Suprapubic skin (tissue), 4 donors: ENCODE data around the gene TMEM131. TPM values are rescaled to one million over a fixed set of nuclear protein-coding genes. Genes with fewer than 3 reads are reported as not detected.

Experiments
- DNase-seq, 2 donors: peaks; one replicate each; pipeline ENCODE4 v3.0.0-alpha.2; 2019; ENCODE audit warnings: low spot score in 2 of 2
- H3K27ac ChIP-seq: fragments of 200-600 bp; sonication (generic); one replicate; pipeline ENCODE4 v1.5.1; 2019
- H3K27me3 ChIP-seq: fragments of 200-600 bp; sonication (generic); one replicate; pipeline ENCODE4 v1.5.1; 2019
- H3K36me3 ChIP-seq: fragments of 200-600 bp; sonication (generic); one replicate; pipeline ENCODE4 v1.5.1; 2019
- H3K4me1 ChIP-seq: fragments of 200-600 bp; sonication (generic); one replicate; pipeline ENCODE4 v1.5.1; 2019
- H3K4me3 ChIP-seq: fragments of 200-600 bp; sonication (generic); one replicate; pipeline ENCODE4 v1.5.1; 2019; ENCODE audit warnings: mild to moderate bottlenecking
- H3K9me3 ChIP-seq: fragments of 200-600 bp; sonication (generic); one replicate; pipeline ENCODE4 v1.5.1; 2019
- CTCF ChIP-seq, 2 donors: fragments of 200-600 bp in 1 of 2; fragments of 450-650 bp in 1 of 2; sonication (generic) in 1 of 2; IDR thresholded peaks; one replicate each; pipeline ENCODE4 v1.5.1; 2016 to 2019; ENCODE audit warnings: antibody characterized with exemption in 2 of 2, mild to moderate bottlenecking in 1 of 2, moderate library complexity in 1 of 2
- EP300 ChIP-seq: sonication (generic); formaldehyde crosslinking; IDR thresholded peaks from one replicate; pipeline ENCODE4 v1.6.1; 2017; ENCODE audit warnings: antibody characterized with exemption
- POLR2A ChIP-seq, 2 donors: fragments of 450-650 bp; IDR thresholded peaks; one replicate each; pipeline ENCODE4 v1.6.1; 2017; ENCODE audit warnings: antibody characterized with exemption in 2 of 2, mild to moderate bottlenecking in 2 of 2, moderate library complexity in 2 of 2
- POLR2AphosphoS5 ChIP-seq, 3 donors: sonication (generic); formaldehyde crosslinking; IDR thresholded peaks; one replicate each; pipeline ENCODE4 v1.6.1; 2017; ENCODE audit warnings: antibody characterized with exemption in 3 of 3
- WGBS: methylation state at CpG from one replicate; pipeline ENCODE4 v1.1.5; 2018; 5-methylcytosine and 5-hydroxymethylcytosine counted together
- total RNA-seq, 4 donors: library from RNA; depleted of rRNA; stranded (reverse); fragments of >200 nt; gene quantifications; one replicate each; pipeline ENCODE4 v1.1.0, GENCODE V29; 2016

The TMEM131 gene
- total RNA-seq, 4 donors from 2014 or later = 39.7 to 117 (median 42.5) TPM

DNA sequence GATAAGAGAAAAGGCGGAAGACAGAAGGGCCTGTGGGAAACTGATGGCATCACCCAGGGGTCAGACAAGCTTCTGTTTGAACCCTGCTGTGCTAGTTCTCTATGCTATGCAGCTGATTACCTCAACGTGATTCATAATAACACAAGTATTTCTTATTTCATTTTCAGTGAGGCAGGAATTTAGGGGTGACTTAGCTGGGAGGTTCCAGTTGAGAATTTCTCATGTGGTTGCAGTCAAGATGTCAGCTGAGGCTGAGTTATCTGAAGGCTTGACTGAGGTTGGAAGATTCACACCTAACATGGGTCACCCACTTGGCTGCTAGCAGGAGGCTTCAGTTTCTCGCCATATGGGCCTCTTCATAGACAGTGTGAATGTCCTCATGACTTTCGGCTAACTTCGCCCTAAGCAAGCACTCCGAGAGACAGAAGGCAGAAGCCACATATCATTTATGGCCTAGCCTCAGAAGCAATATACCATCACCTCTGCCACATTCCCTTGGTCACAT is 34.0 kb upstream of the TMEM131 start:
- no peak for DNase-seq
- no peak overlapping the region for H3K4me3 ChIP-seq
- no peak overlapping the region for H3K27ac ChIP-seq
- no peak for TF ChIP-seq EP300
- no peaks in the 10 kb centered on the region for H3K27me3 ChIP-seq
- H3K36me3 ChIP-seq = no peaks in the 10 kb centered on the region
- H3K9me3 ChIP-seq = no peaks in the 10 kb centered on the region
- H3K4me1 ChIP-seq = no peaks in the 10 kb centered on the region
- WGBS = 93% methylated on average over 6 of the region's 6 CpGs

- TF ChIP-seq POLR2AphosphoS5 (IDR thresholded peaks at IDR 0.05) (no peak), POLR2A (IDR thresholded peaks at IDR 0.05) (no peak), EP300 (no peak), CTCF (IDR thresholded peaks at IDR 0.05) (no peak)
- Histone ChIP-seq H3K27ac (no peak overlapping the region), H3K4me3 (no peak overlapping the region), H3K27me3 (no peaks in the 10 kb centered on the region), H3K9me3 (no peaks in the 10 kb centered on the region), H3K4me1 (no peaks in the 10 kb centered on the region), H3K36me3 (no peaks in the 10 kb centered on the region)
- 95% methylated on average over 12 of the region's 12 CpGs for WGBS
- DNase-seq = no peak
Measured at GRCh38 chr2:98028931-98029717, 33.4 kb upstream of the TMEM131 start.

DNA sequence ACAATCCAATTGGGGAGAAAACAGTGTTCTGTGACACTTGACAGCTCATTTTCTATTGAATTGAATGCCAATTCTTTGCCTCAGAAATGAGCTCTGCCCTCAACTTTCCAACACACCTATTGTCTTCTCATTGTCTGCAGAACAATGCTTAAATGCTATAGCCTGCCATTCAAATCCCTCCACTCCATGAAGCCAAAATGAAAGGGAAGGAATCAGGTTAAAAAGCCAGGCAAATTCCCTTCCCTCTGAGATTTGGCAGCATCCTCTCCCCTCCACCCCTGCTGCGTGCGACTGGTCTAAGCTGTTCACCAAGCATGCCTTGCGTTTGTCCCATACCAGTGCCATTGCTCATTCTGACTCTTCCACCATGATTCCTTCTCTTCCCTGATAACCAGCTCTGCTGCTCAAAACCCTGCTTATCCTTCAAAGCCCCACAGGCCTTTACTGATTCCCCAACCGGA is 32.4 kb upstream of the TMEM131 start:
- Histone ChIP-seq H3K4me3 (no peak overlapping the region), H3K36me3 (no peaks in the 10 kb centered on the region), H3K9me3 (no peaks in the 10 kb centered on the region), H3K27ac (no peak overlapping the region), H3K4me1 (no peaks in the 10 kb centered on the region), H3K27me3 (no peaks in the 10 kb centered on the region)
- no peak for TF ChIP-seq POLR2AphosphoS5 (IDR thresholded peaks at IDR 0.05)
- TF ChIP-seq POLR2A (IDR thresholded peaks at IDR 0.05) = no peak
- no peak for TF ChIP-seq CTCF (IDR thresholded peaks at IDR 0.05)
- no peak for TF ChIP-seq EP300
- WGBS = 84% methylated on average over 4 of the region's 4 CpGs
- no peak for DNase-seq

DNA sequence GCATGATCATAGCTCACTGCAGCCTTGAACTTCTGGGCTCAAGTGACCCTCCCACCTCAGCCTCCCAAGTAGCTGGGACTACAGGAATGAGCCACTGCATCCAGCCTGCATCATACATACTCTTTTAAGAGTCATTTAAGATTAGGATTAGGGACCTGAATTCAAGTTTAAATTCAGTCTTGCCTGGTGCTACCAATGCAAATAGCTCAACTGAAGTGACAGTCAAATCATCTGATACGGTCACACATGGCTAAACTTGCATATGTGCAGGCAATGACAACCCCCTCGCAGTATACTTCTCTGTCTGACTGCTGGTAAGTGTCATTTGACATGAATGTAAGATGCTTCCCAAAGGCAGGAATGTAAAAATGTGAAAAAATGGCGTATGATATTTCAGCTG is 31.8 kb upstream of the TMEM131 start:
- no peaks in the 10 kb centered on the region for H3K36me3 ChIP-seq
- no peaks in the 10 kb centered on the region for H3K9me3 ChIP-seq
- H3K27ac ChIP-seq = no peak overlapping the region
- H3K27me3 ChIP-seq = no peaks in the 10 kb centered on the region
- no peak overlapping the region for H3K4me3 ChIP-seq
- DNase-seq = no peak
- WGBS = 90% methylated on average over 3 of the region's 3 CpGs
- no peaks in the 10 kb centered on the region for H3K4me1 ChIP-seq
- TF ChIP-seq CTCF (IDR thresholded peaks at IDR 0.05) = no peak
- no peak for TF ChIP-seq POLR2A (IDR thresholded peaks at IDR 0.05)
- TF ChIP-seq POLR2AphosphoS5 (IDR thresholded peaks at IDR 0.05) = no peak
- no peak for TF ChIP-seq EP300

- Histone ChIP-seq H3K4me1 (no peaks in the 10 kb centered on the region), H3K27ac (no peak overlapping the region), H3K9me3 (no peaks in the 10 kb centered on the region), H3K36me3 (no peaks in the 10 kb centered on the region), H3K27me3 (no peaks in the 10 kb centered on the region), H3K4me3 (no peak overlapping the region)
- no peak for DNase-seq
- no peak for TF ChIP-seq POLR2A (IDR thresholded peaks at IDR 0.05)
- no peak for TF ChIP-seq POLR2AphosphoS5 (IDR thresholded peaks at IDR 0.05)
- 70% methylated on average over 2 of the region's 2 CpGs for WGBS
Measured at GRCh38 chr2:98026927-98027522, 31.3 kb upstream of the TMEM131 start.

- H3K36me3 ChIP-seq = no peaks in the 10 kb centered on the region
- DNase-seq = no peak
- no peaks in the 10 kb centered on the region for H3K4me1 ChIP-seq
- no peak overlapping the region for H3K27ac ChIP-seq
- no peak for TF ChIP-seq POLR2AphosphoS5 (IDR thresholded peaks at IDR 0.05)
- no peak for TF ChIP-seq POLR2A (IDR thresholded peaks at IDR 0.05)
- TF ChIP-seq EP300 = no peak
- no peak overlapping the region for H3K4me3 ChIP-seq
- H3K9me3 ChIP-seq = no peaks in the 10 kb centered on the region
- WGBS = 61% methylated on average over 5 of the region's 5 CpGs
- H3K27me3 ChIP-seq = no peaks in the 10 kb centered on the region
Measured at GRCh38 chr2:98026292-98026691, 30.5 kb upstream of the TMEM131 start.
